IMR-90 (cell line): ENCODE data around the gene MYADML2. TPM values are rescaled to one million over a fixed set of nuclear protein-coding genes. Genes with fewer than 3 reads are reported as not detected.

Experiments
- ATAC-seq: fragments of 200-7000 bp; cut with Tn5 transposase; 2 replicates; pipeline ENCODE4 v1.9.1; 2020; ENCODE audit warnings: low read depth, mild to moderate bottlenecking, moderate library complexity
- BruUV-seq: library from RNA; stranded (reverse); fragments of 400-500 nt; replicated peaks from 2 replicates; lab custom pipeline; 2021; lab: Mats Ljungman, UMichigan
- CTCF ChIA-PET: fragments of 300-600 bp; formaldehyde crosslinking; extraction: SDS; loops from one replicate; lab custom pipeline; 2021; ENCODE audit warnings: antibody characterized with exemption; lab: Yijun Ruan, JAX
- POLR2A ChIA-PET: fragments of 300-600 bp; sonication (Branson Sonifier 250); formaldehyde crosslinking; loops from one replicate; lab custom pipeline; 2022; ENCODE audit warnings: antibody characterized with exemption; ENCODE audit not compliant: unreplicated experiment; lab: Charles Lee
- DNase-seq: peaks from one replicate; pipeline ENCODE4 v3.0.0; 2013
- H2AFZ ChIP-seq: replicated peaks from 2 replicates; pipeline ENCODE3; 2013; ENCODE audit warnings: low read length, mild to moderate bottlenecking; ENCODE audit not compliant: poor library complexity
- H2AK5ac ChIP-seq: 2 replicates; pipeline ENCODE4 v1.6.1; 2013; ENCODE audit warnings: low read depth, low read length, inconsistent platforms
- H2AK9ac ChIP-seq: replicated peaks from 2 replicates; pipeline ENCODE3; 2013; ENCODE audit warnings: mild to moderate bottlenecking, low read depth, low read length, moderate library complexity; ENCODE audit not compliant: poor library complexity
- H2BK120ac ChIP-seq: 2 replicates; pipeline ENCODE4 v1.6.1; 2013; ENCODE audit warnings: low read depth, low read length, inconsistent platforms
- H2BK15ac ChIP-seq: 3 replicates; pipeline ENCODE4 v1.6.1; 2013; ENCODE audit warnings: low read depth, low read length, inconsistent platforms
- H2BK20ac ChIP-seq: 2 replicates; pipeline ENCODE4 v1.6.1; 2013; ENCODE audit warnings: low read depth, mild to moderate bottlenecking, inconsistent platforms, low read length, moderate library complexity
- H2BK5ac ChIP-seq: 2 replicates; pipeline ENCODE4 v1.6.1; 2013; ENCODE audit warnings: mild to moderate bottlenecking, low read depth, low read length, inconsistent platforms; ENCODE audit not compliant: poor library complexity, severe bottlenecking
- H3K14ac ChIP-seq: replicated peaks from 2 replicates; pipeline ENCODE4 v1.6.1; 2013; ENCODE audit warnings: low read depth, low read length, inconsistent platforms
- H3K18ac ChIP-seq: 2 replicates; pipeline ENCODE4 v1.6.1; 2013; ENCODE audit warnings: low read depth, low read length, control low read depth
- H3K23ac ChIP-seq: 2 replicates; pipeline ENCODE4 v1.6.1; 2013; ENCODE audit warnings: low read depth, low read length, inconsistent platforms
- H3K27ac ChIP-seq: 2 replicates; pipeline ENCODE4 v1.5.1; 2013; ENCODE audit warnings: mild to moderate bottlenecking, control low read depth, low read length; ENCODE audit not compliant: insufficient read depth
- H3K27me3 ChIP-seq: 2 replicates; pipeline ENCODE4 v1.6.1; 2013; ENCODE audit warnings: low read length; ENCODE audit not compliant: control insufficient read depth, insufficient read depth
- H3K36me3 ChIP-seq: 2 replicates; pipeline ENCODE4 v1.6.1; 2013; ENCODE audit warnings: low read length, mixed read lengths; ENCODE audit not compliant: control insufficient read depth, insufficient read depth
- H3K4ac ChIP-seq: 2 replicates; pipeline ENCODE4 v1.6.1; 2013; ENCODE audit warnings: low read depth, low read length, inconsistent platforms
- H3K4me1 ChIP-seq: 2 replicates; pipeline ENCODE4 v1.6.1; 2013; ENCODE audit warnings: low read length, mixed read lengths; ENCODE audit not compliant: control insufficient read depth, insufficient read depth
- H3K4me2 ChIP-seq: 2 replicates; pipeline ENCODE4 v1.6.1; 2013; ENCODE audit warnings: low read depth, mild to moderate bottlenecking, control low read depth, low read length, moderate library complexity
- H3K4me3 ChIP-seq: 2 replicates; pipeline ENCODE4 v1.5.1; 2013; ENCODE audit warnings: low read depth, mild to moderate bottlenecking, control low read depth, low read length, moderate library complexity; ENCODE audit not compliant: insufficient read depth
- H3K56ac ChIP-seq: 2 replicates; pipeline ENCODE4 v1.6.1; 2013; ENCODE audit warnings: low read length, inconsistent platforms; ENCODE audit not compliant: insufficient read depth; ENCODE audit errors: extremely low read depth
- H3K79me1 ChIP-seq, 2 experiments: 2 replicates each; pipeline ENCODE4 v1.6.1; 2013; ENCODE audit warnings: low read length in 2 of 2, inconsistent platforms in 1 of 2, low read depth in 1 of 2
- H3K9ac ChIP-seq: 2 replicates; pipeline ENCODE4 v1.6.1; 2013; ENCODE audit warnings: low read depth, low read length, control low read depth
- H3K9me1 ChIP-seq: 2 replicates; pipeline ENCODE4 v1.6.1; 2013; ENCODE audit warnings: low read length, inconsistent platforms; ENCODE audit not compliant: insufficient read depth
- H3K9me3 ChIP-seq: 2 replicates; pipeline ENCODE4 v1.6.1; 2013; ENCODE audit warnings: low read length; ENCODE audit not compliant: control insufficient read depth, insufficient read depth
- H4K20me1 ChIP-seq: 2 replicates; pipeline ENCODE4 v1.6.1; 2013; ENCODE audit warnings: low read length, inconsistent platforms; ENCODE audit not compliant: insufficient read depth
- H4K5ac ChIP-seq: 2 replicates; pipeline ENCODE4 v1.6.1; 2013; ENCODE audit warnings: mild to moderate bottlenecking, low read depth, low read length, control low read depth
- H4K8ac ChIP-seq, 2 experiments: 2 replicates each; pipeline ENCODE4 v1.6.1; 2013; ENCODE audit warnings: low read depth in 2 of 2, low read length in 2 of 2, control low read depth in 1 of 2, inconsistent platforms in 1 of 2
- H4K91ac ChIP-seq: 2 replicates; pipeline ENCODE4 v1.6.1; 2013; ENCODE audit warnings: low read depth, low read length, inconsistent platforms; ENCODE audit not compliant: insufficient read depth
- CHD1 ChIP-seq: IDR thresholded peaks from 2 replicates; pipeline ENCODE4 v1.6.1; 2012; ENCODE audit warnings: low read depth, low read length, improper control_type of control experiment
- CTCF ChIP-seq: conservative IDR thresholded peaks from 2 replicates; pipeline ENCODE4 v1.5.1; 2012; ENCODE audit warnings: mild to moderate bottlenecking, low read depth, low read length, improper control_type of control experiment
- FOS ChIP-seq: fragments of 150-350 bp; IDR thresholded peaks from 2 replicates; pipeline ENCODE4 v1.6.1; 2016; ENCODE audit warnings: low read depth, low read length
- MAFK ChIP-seq: IDR thresholded peaks from 2 replicates; pipeline ENCODE4 v1.6.1; 2012; ENCODE audit warnings: low read depth, low read length, improper control_type of control experiment
- MAZ ChIP-seq: IDR thresholded peaks from 2 replicates; pipeline ENCODE4 v1.6.1; 2012; ENCODE audit warnings: low read depth, mild to moderate bottlenecking, low read length, improper control_type of control experiment, moderate library complexity, borderline replicate concordance
- MXI1 ChIP-seq: IDR thresholded peaks from 2 replicates; pipeline ENCODE4 v1.6.1; 2012; ENCODE audit warnings: low read depth, mild to moderate bottlenecking, low read length, moderate library complexity, borderline replicate concordance
- NFE2L2 ChIP-seq: fragments of 150-350 bp; IDR thresholded peaks from 2 replicates; pipeline ENCODE4 v1.6.1; 2016; ENCODE audit warnings: low read depth, mild to moderate bottlenecking, low read length
- POLR2A ChIP-seq: IDR thresholded peaks from 2 replicates; pipeline ENCODE4 v1.6.1; 2012; ENCODE audit warnings: mild to moderate bottlenecking, low read depth, low read length
- RAD21 ChIP-seq: IDR thresholded peaks from 2 replicates; pipeline ENCODE4 v1.6.1; 2012; ENCODE audit warnings: low read length, improper control_type of control experiment
- RCOR1 ChIP-seq: IDR thresholded peaks from 2 replicates; pipeline ENCODE4 v1.6.1; 2012; ENCODE audit warnings: mild to moderate bottlenecking, low read length, improper control_type of control experiment; ENCODE audit not compliant: insufficient replicate concordance
- SMC3 ChIP-seq: fragments of 150-350 bp; IDR thresholded peaks from 2 replicates; pipeline ENCODE4 v1.6.1; 2016; ENCODE audit warnings: low read depth, mild to moderate bottlenecking, antibody characterized with exemption, low read length, moderate library complexity
- USF2 ChIP-seq: fragments of 150-350 bp; IDR thresholded peaks from 2 replicates; pipeline ENCODE4 v1.6.1; 2017; ENCODE audit warnings: mild to moderate bottlenecking, antibody characterized with exemption, low read length, low read depth
- WGBS, 2 experiments: methylation state at CpG; one replicate each; pipeline versions ENCODE4 v1.1.5 to v1.1.7; 2013; ENCODE audit warnings: missing lambda C conversion rate in 2 of 2; ENCODE audit not compliant: insufficient read length in 1 of 2; ENCODE audit errors: extremely low coverage in 2 of 2; 5-methylcytosine and 5-hydroxymethylcytosine counted together
- dilution Hi-C: fragments of 300-500 bp; cut with HindIII; formaldehyde crosslinking; loops from one replicate; pipeline ENCODE4 v1.14.3; 2018; ENCODE audit warnings: low sequenced_read_pairs; ENCODE audit not compliant: unreplicated experiment
- in situ Hi-C: fragments of 300-500 bp; cut with MboI; formaldehyde crosslinking; loops from 3 replicates; pipeline ENCODE4 v1.14.3; 2019; ENCODE audit warnings: low sequenced_read_pairs, inconsistent platforms, mixed read lengths
- intact Hi-C: fragments of 100-400 bp; cut with micrococcal nuclease; formaldehyde crosslinking; loops from 2 replicates; pipeline ENCODE4 v1.10.0; 2022
- polyA plus RNA-seq, 3 experiments: library from polyadenylated mRNA; depleted of rRNA; stranded (reverse); fragments of >200 nt; gene quantifications; 2 replicates each; pipeline ENCODE4 v1.2.3, GENCODE V29; 2012; ENCODE audit warnings: low replicate concordance in 1 of 3
- total RNA-seq: library from RNA; depleted of rRNA; stranded (reverse); fragments of >200 nt; gene quantifications from 2 replicates; pipeline ENCODE4 v1.2.3, GENCODE V29; 2012
- TF ChIP-seq, protein P1 (sequence below): fragments of 150-350 bp; IDR thresholded peaks from 2 replicates; pipeline ENCODE4 v1.6.1; 2016; ENCODE audit warnings: low read depth, mild to moderate bottlenecking, low read length, moderate library complexity, borderline replicate concordance

Gene MYADML2
- total and polyA plus RNA-seq, 2 of the 4 experiments (the other 2 are of a cell fraction) = not detected

GRCh38 chr17:81990836-81991683, 44.0 kb upstream of the MYADML2 start:
- 89% methylated on average over 18 of the region's 25 CpGs; no CpG with 5 or more reads in 1 of the 2 experiments for WGBS, 2 experiments

More at GRCh38 chr17:81990836-81991683, 44.0 kb upstream of the MYADML2 start:
- ATAC-seq = no peak; the same call in none of the 2 replicates
- no peaks in the 10 kb centered on the region for H3K9me1 ChIP-seq
- H3K27ac ChIP-seq = no peak overlapping the region
- no peak overlapping the region for H3K14ac ChIP-seq
- H3K79me1 ChIP-seq = peaks cover 9 to 30% of the 10 kb centered on the region in 2 experiments; a peak in 3 of 4 replicates
- no peaks in the 10 kb centered on the region for H3K27me3 ChIP-seq
- no peak overlapping the region for H4K91ac ChIP-seq
- H4K20me1 ChIP-seq = peaks cover 6% of the 10 kb centered on the region
- H3K4me1 ChIP-seq = peaks cover 13% of the 10 kb centered on the region
- peak overlapping the region; percentile 24 for H2AFZ ChIP-seq
- no peak overlapping the region for H3K23ac ChIP-seq
- H2BK15ac ChIP-seq = no peak overlapping the region
- H2BK5ac ChIP-seq = no peak overlapping the region
- H2AK5ac ChIP-seq = peak overlapping the region; percentile 52
- dilution Hi-C loops = no loop called here
- peak overlapping the region in 1 of 2 experiments; percentile 13; a peak in 1 of 4 replicates for H4K8ac ChIP-seq
- no peak overlapping the region for H3K56ac ChIP-seq
- peak overlapping the region; percentile 57 for H2AK9ac ChIP-seq
- 0 out of 2 replicates have a peak overlapping the region, but pooled peaks have one; percentile 26 for H3K4ac ChIP-seq
- no peak for TF ChIP-seq POLR2A
- TF ChIP-seq, protein P1, sequence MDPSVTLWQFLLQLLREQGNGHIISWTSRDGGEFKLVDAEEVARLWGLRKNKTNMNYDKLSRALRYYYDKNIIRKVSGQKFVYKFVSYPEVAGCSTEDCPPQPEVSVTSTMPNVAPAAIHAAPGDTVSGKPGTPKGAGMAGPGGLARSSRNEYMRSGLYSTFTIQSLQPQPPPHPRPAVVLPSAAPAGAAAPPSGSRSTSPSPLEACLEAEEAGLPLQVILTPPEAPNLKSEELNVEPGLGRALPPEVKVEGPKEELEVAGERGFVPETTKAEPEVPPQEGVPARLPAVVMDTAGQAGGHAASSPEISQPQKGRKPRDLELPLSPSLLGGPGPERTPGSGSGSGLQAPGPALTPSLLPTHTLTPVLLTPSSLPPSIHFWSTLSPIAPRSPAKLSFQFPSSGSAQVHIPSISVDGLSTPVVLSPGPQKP = no peak
- no peak for TF ChIP-seq RCOR1
- no peak for TF ChIP-seq USF2
- TF ChIP-seq MAZ = no peak
- TF ChIP-seq SMC3 = no peak
- TF ChIP-seq NFE2L2 = no peak
- TF ChIP-seq MAFK = no peak
- no peak for TF ChIP-seq RAD21
- no peak for TF ChIP-seq CTCF
- no peak for TF ChIP-seq FOS
- no peak for TF ChIP-seq MXI1
- TF ChIP-seq CHD1 = no peak
- ChIA-PET POLR2A (no interaction called here), CTCF (interaction anchor here (1.2 kb wide), 1 partner anchor 31 kb away, joined by 3 read pairs; no protein-coding TSS in a partner anchor)
- H3K4me2 ChIP-seq = no peak overlapping the region
- no TSS peak for BruUV-seq
- H3K4me3 ChIP-seq = no peak overlapping the region
- intact Hi-C loops = loop anchor here (1.0 kb wide), 1 partner anchor 13 kb away; no protein-coding TSS in a partner anchor
- H3K36me3 ChIP-seq = peaks cover 17% of the 10 kb centered on the region
- H3K9ac ChIP-seq = no peak overlapping the region
- no peak overlapping the region for H4K5ac ChIP-seq
- no peaks in the 10 kb centered on the region for H3K9me3 ChIP-seq
- DNase-seq = no peak
- no peak overlapping the region for H2BK20ac ChIP-seq
- in situ Hi-C loops = no loop called here
- H3K18ac ChIP-seq = no peak overlapping the region
- no peak overlapping the region for H2BK120ac ChIP-seq
